ELF-1 (cell line): Measurements from ENCODE around the gene KLHL7.
A peak's percentile ranks its signal among the peaks of the same experiment; 100 is the strongest.
"Not testable (repeated sequence)": the region's sequence is repeated elsewhere in the genome, so short reads cannot be mapped to it uniquely, and the experiment has no call there.

ENCODE experiments used
- DNase-seq: peaks from one replicate; pipeline ENCODE4 v3.0.0-alpha.2; 2016; ENCODE audit warnings: low read depth, low spot score

The KLHL7 gene

GRCh38 chr7:23175938-23176337, 70.4 kb downstream of the KLHL7 start:
- no peak for DNase-seq

- peak; percentile 100 for DNase-seq
These were observed 76.3 kb downstream of the KLHL7 start, which contains the start of gene NUP42 for GRCh38 chr7:23181684-23182553. Gene NUP42, plus strand, starts transcription at chr7:23182048. Its CDS starts 38 bp downstream, at chr7:23182086.

- DNase-seq, result peak; percentile 21
These were observed 77.9 kb downstream of the KLHL7 start for GRCh38 chr7:23183279-23184012.

GRCh38 chr7:23184291-23184690, 78.7 kb downstream of the KLHL7 start:
- DNase-seq, result no peak

- DNase-seq, result no peak
These were observed 79.2 kb downstream of the KLHL7 start for GRCh38 chr7:23184709-23185359.

GRCh38 chr7:23185980-23186379, 80.4 kb downstream of the KLHL7 start:
- DNase-seq, result no peak

GRCh38 chr7:23191022-23191421, 85.4 kb downstream of the KLHL7 start:
- DNase-seq, result peak; percentile 63

GRCh38 chr7:23193650-23194227, 88.2 kb downstream of the KLHL7 start:
- not testable (repeated sequence) for DNase-seq

GRCh38 chr7:23196306-23196705, 90.7 kb downstream of the KLHL7 start:
- DNase-seq, result no peak

GRCh38 chr7:23197745-23198144, 92.2 kb downstream of the KLHL7 start:
- DNase-seq, result not testable (repeated sequence)

- DNase-seq, result no peak
These were observed 94.7 kb downstream of the KLHL7 start for GRCh38 chr7:23200331-23200730.

- no peak for DNase-seq
These were observed 98.7 kb downstream of the KLHL7 start for GRCh38 chr7:23204241-23204640.

- DNase-seq, result no peak
These were observed 100.0 kb downstream of the KLHL7 start for GRCh38 chr7:23205577-23205908.

- peak; percentile 64 for DNase-seq
These were observed 100.6 kb downstream of the KLHL7 start for GRCh38 chr7:23205909-23206767.

- DNase-seq, result no peak
These were observed 101.4 kb downstream of the KLHL7 start for GRCh38 chr7:23207021-23207420.

- DNase-seq, result no peak
These were observed 102.3 kb downstream of the KLHL7 start for GRCh38 chr7:23207884-23208283.

GRCh38 chr7:23208316-23208715, 102.7 kb downstream of the KLHL7 start:
- no peak for DNase-seq

GRCh38 chr7:23210506-23210905, 104.9 kb downstream of the KLHL7 start:
- no peak for DNase-seq

- peak; percentile 82 for DNase-seq
These were observed 106.0 kb downstream of the KLHL7 start for GRCh38 chr7:23211589-23211988.

- no peak for DNase-seq
These were observed 106.8 kb downstream of the KLHL7 start for GRCh38 chr7:23212395-23212794.

GRCh38 chr7:23212841-23213240, 107.3 kb downstream of the KLHL7 start:
- DNase-seq, result no peak
